H1 (cell line): ENCODE results near the gene EXT2. TPM values are rescaled to one million over a fixed set of nuclear protein-coding genes. Genes with fewer than 3 reads are reported as not detected.
A peak's percentile ranks its signal among the peaks of the same experiment; 100 is the strongest.

Source experiments
- CTCF ChIA-PET: fragments of 300-600 bp; sonication (Branson Sonifier 250); formaldehyde crosslinking; loops from one replicate; lab custom pipeline; 2021; ENCODE audit not compliant: partially characterized antibody; lab: Charles Lee
- POLR2A ChIA-PET: fragments of 300-600 bp; sonication (Branson Sonifier 250); formaldehyde crosslinking; loops from one replicate; lab custom pipeline; 2021; ENCODE audit warnings: inconsistent platforms; ENCODE audit not compliant: partially characterized antibody; lab: Charles Lee
- DNase-seq, 2 experiments: peaks; one replicate each; pipeline versions ENCODE4 v3.0.0 to v3.0.0-alpha.2; 2010 to 2022; ENCODE audit warnings: low spot score in 2 of 2, low read depth in 1 of 2, mixed read lengths in 1 of 2
- FAIRE-seq: peaks from 2 replicates; lab custom pipeline; 2011; peaks lifted over from hg19 to GRCh38; lab: Jason Lieb, UNC
- H2AFZ ChIP-seq: 2 replicates; pipeline ENCODE4 v1.8.1; 2012; ENCODE audit warnings: low read length, inconsistent platforms
- H2AK5ac ChIP-seq: 2 replicates; pipeline ENCODE4 v1.6.1; 2013; ENCODE audit warnings: low read depth, low read length
- H2BK120ac ChIP-seq: replicated peaks from 2 replicates; pipeline ENCODE3; 2013; ENCODE audit warnings: low read depth, low read length, inconsistent platforms
- H2BK12ac ChIP-seq: 2 replicates; pipeline ENCODE4 v1.6.1; 2013; ENCODE audit warnings: low read depth, low read length
- H2BK15ac ChIP-seq: 2 replicates; pipeline ENCODE4 v1.6.1; 2013; ENCODE audit warnings: low read length
- H2BK20ac ChIP-seq: 2 replicates; pipeline ENCODE4 v1.6.1; 2013; ENCODE audit warnings: low read length
- H2BK5ac ChIP-seq: 2 replicates; pipeline ENCODE4 v1.6.1; 2013; ENCODE audit warnings: low read depth, low read length
- H3K14ac ChIP-seq: 2 replicates; pipeline ENCODE4 v1.6.1; 2013; ENCODE audit warnings: inconsistent platforms; ENCODE audit not compliant: insufficient read length
- H3K18ac ChIP-seq: 2 replicates; pipeline ENCODE4 v1.6.1; 2013; ENCODE audit warnings: low read length; ENCODE audit errors: extremely low read depth
- H3K23ac ChIP-seq: 2 replicates; pipeline ENCODE4 v1.6.1; 2013; ENCODE audit warnings: inconsistent platforms; ENCODE audit not compliant: insufficient read length
- H3K23me2 ChIP-seq: 2 replicates; pipeline ENCODE4 v1.6.1; 2013; ENCODE audit warnings: low read depth, low read length
- H3K27ac ChIP-seq: 2 replicates; pipeline ENCODE4 v1.6.1; 2011; ENCODE audit warnings: low read depth, low read length, inconsistent platforms
- H3K27me3 ChIP-seq, 4 experiments: replicated peaks in 1 of 4; 1 replicate in 1 of 4; 2 replicates in 3 of 4; pipeline versions ENCODE4 v1.6.1 to v1.8.1; 2011 to 2013; ENCODE audit warnings: low read length in 3 of 4, mild to moderate bottlenecking in 3 of 4, inconsistent platforms in 2 of 4, mixed read lengths in 2 of 4, moderate library complexity in 1 of 4; ENCODE audit not compliant: control insufficient read depth in 3 of 4, insufficient read depth in 3 of 4; ENCODE audit errors: extremely low read depth in 1 of 4
- H3K36me3 ChIP-seq, 4 experiments: 2 replicates each; pipeline versions ENCODE4 v1.6.1 to v1.8.1; 2011 to 2013; ENCODE audit warnings: mild to moderate bottlenecking in 4 of 4, low read length in 3 of 4, moderate library complexity in 2 of 4, control low read depth in 1 of 4, inconsistent platforms in 1 of 4; ENCODE audit not compliant: insufficient read depth in 4 of 4, control insufficient read depth in 2 of 4
- H3K4ac ChIP-seq: replicated peaks from 2 replicates; pipeline ENCODE3; 2013; ENCODE audit warnings: low read length, low read depth, mixed read lengths, inconsistent platforms; ENCODE audit not compliant: insufficient read length
- H3K4me1 ChIP-seq, 4 experiments: replicated peaks in 1 of 4; 1 replicate in 1 of 4; 2 replicates in 3 of 4; pipeline versions ENCODE4 v1.6.1 to v1.8.1; 2011 to 2013; ENCODE audit warnings: low read length in 3 of 4, inconsistent platforms in 2 of 4, mixed read lengths in 1 of 4; ENCODE audit not compliant: insufficient read depth in 4 of 4, control insufficient read depth in 3 of 4
- H3K4me2 ChIP-seq, 2 experiments: 2 replicates each; pipeline versions ENCODE4 v1.6.1 to v1.8.1; 2011 to 2013; ENCODE audit warnings: low read depth in 2 of 2, low read length in 2 of 2, control low read depth in 1 of 2, inconsistent platforms in 1 of 2, mild to moderate bottlenecking in 1 of 2; ENCODE audit not compliant: insufficient read depth in 1 of 2
- H3K4me3 ChIP-seq, 4 experiments: fragments of 200-600, 300-600 bp in 1 of 4; sonication (generic), shearing (Covaris generic), sonication (Bioruptor Twin) in 1 of 4; 2 replicates each; pipeline versions ENCODE4 v1.5.1 to v1.8.1; 2011 to 2016; ENCODE audit warnings: low read length in 4 of 4, low read depth in 3 of 4, control low read depth in 2 of 4, inconsistent platforms in 2 of 4, mild to moderate bottlenecking in 2 of 4, mixed read lengths in 1 of 4, moderate library complexity in 1 of 4; ENCODE audit not compliant: insufficient read depth in 2 of 4; ENCODE audit errors: extremely low read depth in 1 of 4
- H3K56ac ChIP-seq: replicated peaks from 2 replicates; pipeline ENCODE3; 2013; ENCODE audit warnings: low read depth, mild to moderate bottlenecking, mixed read lengths, low read length, inconsistent platforms; ENCODE audit not compliant: insufficient read length
- H3K79me1 ChIP-seq: 2 replicates; pipeline ENCODE4 v1.6.1; 2013; ENCODE audit warnings: low read depth, low read length, control low read depth
- H3K79me2 ChIP-seq, 2 experiments: 2 replicates each; pipeline versions ENCODE4 v1.6.1 to v1.8.1; 2012 to 2013; ENCODE audit warnings: low read length in 2 of 2, mild to moderate bottlenecking in 2 of 2, inconsistent platforms in 1 of 2; ENCODE audit not compliant: insufficient read depth in 2 of 2, control insufficient read depth in 1 of 2
- H3K9ac ChIP-seq, 4 experiments: replicated peaks in 1 of 4; 1 replicate in 1 of 4; 2 replicates in 3 of 4; pipeline versions ENCODE4 v1.6.1 to v1.8.1; 2011 to 2013; ENCODE audit warnings: low read depth in 3 of 4, low read length in 3 of 4, control low read depth in 2 of 4, mild to moderate bottlenecking in 2 of 4, moderate library complexity in 2 of 4, inconsistent platforms in 1 of 4; ENCODE audit errors: extremely low read depth in 1 of 4
- H3K9me3 ChIP-seq, 2 experiments: 2 replicates each; pipeline versions ENCODE4 v1.6.1 to v1.8.1; 2012 to 2013; ENCODE audit warnings: mild to moderate bottlenecking in 2 of 2, moderate library complexity in 2 of 2, control low read depth in 1 of 2, inconsistent platforms in 1 of 2, low read depth in 1 of 2, low read length in 1 of 2, mixed read lengths in 1 of 2; ENCODE audit not compliant: insufficient read depth in 2 of 2
- H4K20me1 ChIP-seq, 2 experiments: replicated peaks in 1 of 2; 2 replicates each; pipeline versions ENCODE3 to v1.8.1; 2011 to 2013; ENCODE audit warnings: inconsistent platforms in 2 of 2, low read length in 2 of 2, mild to moderate bottlenecking in 1 of 2; ENCODE audit not compliant: insufficient read depth in 2 of 2, control insufficient read depth in 1 of 2
- H4K5ac ChIP-seq: 2 replicates; pipeline ENCODE4 v1.6.1; 2013; ENCODE audit warnings: low read length, low read depth, mixed read lengths, inconsistent platforms; ENCODE audit not compliant: insufficient read length
- H4K8ac ChIP-seq: 2 replicates; pipeline ENCODE4 v1.8.0; 2013; ENCODE audit warnings: mild to moderate bottlenecking, moderate library complexity, low read length, inconsistent platforms; ENCODE audit not compliant: insufficient read depth; ENCODE audit errors: extremely low read depth
- H4K91ac ChIP-seq: replicated peaks from 2 replicates; pipeline ENCODE3; 2013; ENCODE audit warnings: low read length, mixed read lengths, inconsistent platforms; ENCODE audit not compliant: insufficient read length
- ATF3 ChIP-seq: IDR thresholded peaks from 2 replicates; pipeline ENCODE4 v1.6.1; 2011; ENCODE audit warnings: low read depth, mild to moderate bottlenecking, low read length; ENCODE audit not compliant: insufficient read depth
- CBX5 ChIP-seq: fragments of 300-800, 300-1000 bp; sonication (generic); IDR thresholded peaks from 2 replicates; pipeline ENCODE4 v1.7.1; 2016; ENCODE audit warnings: antibody characterized with exemption, low read length, low read depth
- CTBP2 ChIP-seq: IDR thresholded peaks from 2 replicates; pipeline ENCODE4 v1.7.0; 2011; ENCODE audit warnings: borderline replicate concordance, mild to moderate bottlenecking, moderate library complexity, mixed read lengths, low read length; ENCODE audit not compliant: insufficient read depth, insufficient read length
- GTF2F1 ChIP-seq: IDR thresholded peaks from 2 replicates; pipeline ENCODE4 v1.6.1; 2012; ENCODE audit warnings: low read depth, low read length, improper control_type of control experiment, borderline replicate concordance
- HDAC6 ChIP-seq: IDR thresholded peaks from one replicate; pipeline ENCODE4 v1.7.1; 2012; ENCODE audit warnings: low read depth, mild to moderate bottlenecking, inconsistent platforms, low read length, moderate library complexity
- JUND ChIP-seq: IDR thresholded peaks from 2 replicates; pipeline ENCODE4 v1.6.1; 2011; ENCODE audit warnings: mild to moderate bottlenecking, improper control_type of control experiment, low read length
- KDM5A ChIP-seq: fragments of 200-600 bp; IDR thresholded peaks from 2 replicates; pipeline ENCODE4 v1.7.1; 2012; ENCODE audit warnings: mild to moderate bottlenecking, low read length, inconsistent platforms, mixed read lengths
- POLR2A ChIP-seq, 2 experiments: IDR thresholded peaks; 1 replicate in 1 of 2; 2 replicates in 1 of 2; pipeline ENCODE4 v1.6.1; 2011; ENCODE audit warnings: low read depth in 2 of 2, low read length in 2 of 2, mild to moderate bottlenecking in 2 of 2; ENCODE audit errors: control extremely low read depth in 1 of 2
- TAF7 ChIP-seq: optimal IDR thresholded peaks from 2 replicates; pipeline ENCODE3; 2011; ENCODE audit warnings: low read depth, mild to moderate bottlenecking, inconsistent platforms, low read length, moderate library complexity, borderline replicate concordance
- WGBS, 2 experiments: shearing (Covaris generic) in 1 of 2; methylation state at CpG; one replicate each; pipeline versions ENCODE4 v1.1.6 to v1.1.7; 2013 to 2015; ENCODE audit warnings: low lambda C conversion rate in 2 of 2, mixed read lengths in 2 of 2, inconsistent platforms in 1 of 2, low coverage in 1 of 2, missing lambda C conversion rate in 1 of 2; ENCODE audit not compliant: insufficient replicate concordance in 2 of 2, insufficient coverage in 1 of 2, insufficient read length in 1 of 2; ENCODE audit errors: extremely low coverage in 1 of 2, missing lambda C conversion rate in 1 of 2; 5-methylcytosine and 5-hydroxymethylcytosine counted together
- polyA plus RNA-seq, 7 experiments: library from polyadenylated mRNA; depleted of rRNA in 3 of 7; stranded (reverse) in 5 of 7; unstranded in 2 of 7; fragments of >200 nt in 5 of 7; fragments of 200-250 nt in 2 of 7; gene quantifications; 1 replicate in 5 of 7; 2 replicates in 1 of 7; 4 replicates in 1 of 7; pipeline versions ENCODE4 v1.2.1 to v1.2.3, GENCODE V29; 2011 to 2013; ENCODE audit warnings: missing spikeins in 2 of 7, mixed read lengths in 2 of 7
- total RNA-seq: library from RNA; stranded (reverse); fragmentation: NEBNext Ultra II Directional; extraction: Animal tissue kit (Norgen Biotek cat#: 25700); gene quantifications from 2 replicates; pipeline ENCODE4 v1.2.1, GENCODE V29; 2021

Gene EXT2
- total and polyA plus RNA-seq, 2 of the 8 experiments (the other 6 are each of a cell fraction or from before 2014, with no cell fraction given), result 29.8 to 42.8 TPM

DNA sequence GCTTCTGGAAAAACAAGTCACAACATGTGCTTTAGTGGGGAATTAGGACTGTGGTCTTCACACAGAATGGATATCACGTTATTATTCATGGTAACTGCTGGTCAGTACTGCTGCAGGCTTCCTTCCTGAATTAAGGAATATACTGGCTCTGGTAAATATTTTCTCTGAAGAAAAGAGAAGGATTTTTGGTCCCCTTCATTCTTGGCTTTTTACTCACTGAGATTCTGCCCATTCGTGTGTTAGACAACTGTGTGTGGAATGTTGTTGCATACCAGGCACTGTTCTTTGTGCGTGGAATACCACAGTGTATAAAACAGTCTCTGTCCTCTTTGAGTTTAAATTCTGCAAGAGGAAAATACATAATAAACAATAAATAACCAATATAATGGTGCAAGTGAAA lies 134.1 kb downstream of the EXT2 start:
- Histone ChIP-seq H3K23ac (no peak overlapping the region), H2BK120ac (no peak overlapping the region), H2BK5ac (no peak overlapping the region), H4K20me1 (no peaks in the 10 kb centered on the region), H3K9me3 (no peaks in the 10 kb centered on the region), H3K4me1 (peaks cover 0 to 4% (median 0%) of the 10 kb centered on the region in 4 experiments; a peak in 1 of 7 replicates), H2BK15ac (no peak overlapping the region), H3K4me2 (no peak overlapping the region), H3K4me3 (no peak overlapping the region), H3K56ac (no peak overlapping the region), H3K27me3 (no peaks in the 10 kb centered on the region), H4K8ac (no peak overlapping the region), H3K18ac (no peak overlapping the region), H2BK20ac (no peak overlapping the region), H3K36me3 (no peaks in the 10 kb centered on the region), H3K9ac (no peak overlapping the region), H3K14ac (no peak overlapping the region), H4K5ac (no peak overlapping the region), H3K79me1 (no peaks in the 10 kb centered on the region; the same call in 1 of the 2 replicates), H3K79me2 (no peaks in the 10 kb centered on the region), H3K4ac (no peak overlapping the region), H2BK12ac (no peak overlapping the region), H3K27ac (no peak overlapping the region), H2AFZ (no peak overlapping the region), H2AK5ac (0 out of 2 replicates have a peak overlapping the region, but pooled peaks have one; percentile 41), H3K23me2 (no peaks in the 10 kb centered on the region), H4K91ac (no peak overlapping the region)
- ChIA-PET POLR2A (no interaction called here), CTCF (interaction anchor here (0.8 to 1.7 kb wide), 3 partner anchors 11 to 23 kb away, joined by 3 to 4 read pairs (median 4); no protein-coding TSS in a partner anchor)
- no peak for DNase-seq
- no peak for FAIRE-seq
- 85% methylated on average over 3 of the region's 3 CpGs; no CpG with 5 or more reads in 1 of the 2 experiments for WGBS, 2 experiments
- TF ChIP-seq TAF7, result no peak
- no peak for TF ChIP-seq CTBP2
- no peak for TF ChIP-seq GTF2F1
- TF ChIP-seq JUND, result no peak
- TF ChIP-seq ATF3, result no peak
- TF ChIP-seq POLR2A (IDR thresholded peaks at IDR 0.05; ENCODE audit: control extremely low read depth in 1 of 2, low read depth in 2 of 2, low read length in 2 of 2), result no peak
- TF ChIP-seq HDAC6, result no peak
- no peak for TF ChIP-seq CBX5
- no peak for TF ChIP-seq KDM5A
